K562 (cell line): ENCODE results near the gene TMEM120B. TPM values are rescaled to one million over a fixed set of nuclear protein-coding genes. Genes with fewer than 3 reads are reported as not detected.

Source experiments
- GATAD2A ChIP-seq: fragments of 450-650 bp; IDR thresholded peaks from 2 replicates; pipeline ENCODE4 v1.6.1; 2017
- MYC ChIP-seq, 2 experiments: fragments of 250-450 bp in 1 of 2; sonication (Bioruptor Pico) in 1 of 2; IDR thresholded peaks; 2 replicates each; pipeline versions ENCODE4 v1.5.1 to v1.6.1; 2012 to 2021; ENCODE audit warnings: low read depth in 2 of 2, borderline replicate concordance in 1 of 2, improper control_type of control experiment in 1 of 2, low read length in 1 of 2, mild to moderate bottlenecking in 1 of 2, moderate library complexity in 1 of 2
- ZFP30 ChIP-seq: fragments of 250-450 bp; sonication (Bioruptor Pico); IDR thresholded peaks from 2 replicates; pipeline ENCODE4 v1.8.0; 2022; ENCODE audit warnings: moderate library complexity, mild to moderate bottlenecking, inconsistent platforms, borderline replicate concordance
- ZKSCAN1 ChIP-seq: fragments of 150-350 bp; IDR thresholded peaks from 2 replicates; pipeline ENCODE4 v1.6.1; 2016; ENCODE audit warnings: low read depth, low read length
- polyA plus RNA-seq, 8 experiments: library from polyadenylated mRNA; depleted of rRNA in 4 of 8; stranded (reverse) in 5 of 8; unstranded in 3 of 8; fragments of >200 nt; fragmentation: Nextera tagmentation in 2 of 8; fragmentation: Illumina TruSeq in 1 of 8; extraction: Ambion mirVana in 2 of 8; extraction: Trizol in 1 of 8; gene quantifications; 2 replicates each; pipeline versions ENCODE4 v1.2.1 to v1.2.3, GENCODE V29; 2011 to 2014; ENCODE audit warnings: inconsistent platforms in 1 of 8, missing spikeins in 1 of 8
- total RNA-seq, 7 experiments: library from RNA; depleted of rRNA in 6 of 7; stranded (reverse); fragments of >200 nt in 6 of 7; fragmentation: Illumina TruSeq in 2 of 7; extraction: Trizol in 2 of 7; gene quantifications; 2 replicates each; pipeline versions ENCODE4 v1.2.1 to v1.2.3, GENCODE V29; 2011 to 2021; ENCODE audit warnings: low replicate concordance in 1 of 7
- TF ChIP-seq, protein P1 (sequence below): fragments of 200-600 bp; sonication (generic); IDR thresholded peaks from one replicate; pipeline ENCODE4 v1.6.1; 2012; ENCODE audit warnings: mild to moderate bottlenecking, low read depth, low read length, inconsistent platforms
- TF ChIP-seq, protein P2 (sequence below), 2 experiments: fragments of 250-450 bp in 1 of 2; fragments of 450-650 bp in 1 of 2; sonication (Bioruptor Pico) in 1 of 2; IDR thresholded peaks; 2 replicates each; pipeline versions ENCODE4 v1.6.1 to v1.8.0; 2016 to 2021; ENCODE audit warnings: mild to moderate bottlenecking in 2 of 2, moderate library complexity in 2 of 2, missing compliant biosample characterization in 1 of 2, missing genetic modification characterization in 1 of 2
- TF ChIP-seq, protein P3 (sequence below): sonication (generic); formaldehyde crosslinking; IDR thresholded peaks from 2 replicates; pipeline ENCODE4 v1.4.0; 2020; ENCODE audit warnings: mild to moderate bottlenecking, missing genetic modification reagents
- TF ChIP-seq, protein P4 (sequence below): fragments of 450-650 bp; IDR thresholded peaks from 2 replicates; pipeline ENCODE4 v1.7.1; 2018; ENCODE audit warnings: mild to moderate bottlenecking, low read depth; ENCODE audit not compliant: partially characterized antibody

The TMEM120B gene
- total and polyA plus RNA-seq, 9 of the 15 experiments (the other 6 are each of a cell fraction or from before 2014, with no cell fraction given): 1.7 to 18.6 (median 7.4) TPM

DNA sequence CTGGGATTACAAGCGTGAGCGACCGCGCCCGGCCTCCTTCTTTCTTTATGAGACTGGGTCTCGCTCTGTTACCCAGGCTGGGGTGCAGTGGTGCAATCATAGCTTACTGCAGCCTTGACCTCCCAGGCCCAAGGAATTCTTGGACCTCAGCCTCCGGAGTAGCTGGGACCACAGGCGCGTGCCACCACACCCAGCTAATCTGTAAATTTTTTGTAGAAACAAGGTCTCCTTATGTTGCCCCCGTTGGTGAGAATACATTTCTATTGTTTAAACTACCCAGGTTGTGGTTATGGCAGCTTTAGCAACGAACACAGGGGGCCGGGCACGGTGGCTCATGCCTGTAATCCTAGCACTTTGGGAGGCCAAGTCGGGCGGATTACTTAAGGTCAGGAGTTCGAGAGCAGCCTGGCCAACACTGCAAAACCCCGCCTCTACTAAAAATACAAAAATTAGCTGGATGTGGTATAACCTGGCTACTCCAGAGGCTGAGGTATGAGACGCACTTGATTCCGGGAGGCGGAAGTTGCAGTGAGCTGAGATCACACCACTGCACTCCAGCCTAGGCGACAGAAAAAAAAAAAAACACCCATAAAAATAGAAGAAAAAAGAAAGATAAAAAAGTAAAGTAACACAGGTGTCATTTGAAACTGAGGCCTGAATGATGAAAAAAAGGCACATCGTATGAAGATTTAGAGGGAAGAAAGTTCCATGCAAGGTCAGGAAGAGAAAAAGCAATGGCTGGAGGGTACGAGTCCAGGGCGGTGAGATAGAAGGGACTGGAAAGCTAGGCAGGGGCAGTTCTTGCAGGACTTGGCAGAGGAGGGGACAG lies 977 bp upstream of the TMEM120B start (continued):
- TF ChIP-seq, protein P1, sequence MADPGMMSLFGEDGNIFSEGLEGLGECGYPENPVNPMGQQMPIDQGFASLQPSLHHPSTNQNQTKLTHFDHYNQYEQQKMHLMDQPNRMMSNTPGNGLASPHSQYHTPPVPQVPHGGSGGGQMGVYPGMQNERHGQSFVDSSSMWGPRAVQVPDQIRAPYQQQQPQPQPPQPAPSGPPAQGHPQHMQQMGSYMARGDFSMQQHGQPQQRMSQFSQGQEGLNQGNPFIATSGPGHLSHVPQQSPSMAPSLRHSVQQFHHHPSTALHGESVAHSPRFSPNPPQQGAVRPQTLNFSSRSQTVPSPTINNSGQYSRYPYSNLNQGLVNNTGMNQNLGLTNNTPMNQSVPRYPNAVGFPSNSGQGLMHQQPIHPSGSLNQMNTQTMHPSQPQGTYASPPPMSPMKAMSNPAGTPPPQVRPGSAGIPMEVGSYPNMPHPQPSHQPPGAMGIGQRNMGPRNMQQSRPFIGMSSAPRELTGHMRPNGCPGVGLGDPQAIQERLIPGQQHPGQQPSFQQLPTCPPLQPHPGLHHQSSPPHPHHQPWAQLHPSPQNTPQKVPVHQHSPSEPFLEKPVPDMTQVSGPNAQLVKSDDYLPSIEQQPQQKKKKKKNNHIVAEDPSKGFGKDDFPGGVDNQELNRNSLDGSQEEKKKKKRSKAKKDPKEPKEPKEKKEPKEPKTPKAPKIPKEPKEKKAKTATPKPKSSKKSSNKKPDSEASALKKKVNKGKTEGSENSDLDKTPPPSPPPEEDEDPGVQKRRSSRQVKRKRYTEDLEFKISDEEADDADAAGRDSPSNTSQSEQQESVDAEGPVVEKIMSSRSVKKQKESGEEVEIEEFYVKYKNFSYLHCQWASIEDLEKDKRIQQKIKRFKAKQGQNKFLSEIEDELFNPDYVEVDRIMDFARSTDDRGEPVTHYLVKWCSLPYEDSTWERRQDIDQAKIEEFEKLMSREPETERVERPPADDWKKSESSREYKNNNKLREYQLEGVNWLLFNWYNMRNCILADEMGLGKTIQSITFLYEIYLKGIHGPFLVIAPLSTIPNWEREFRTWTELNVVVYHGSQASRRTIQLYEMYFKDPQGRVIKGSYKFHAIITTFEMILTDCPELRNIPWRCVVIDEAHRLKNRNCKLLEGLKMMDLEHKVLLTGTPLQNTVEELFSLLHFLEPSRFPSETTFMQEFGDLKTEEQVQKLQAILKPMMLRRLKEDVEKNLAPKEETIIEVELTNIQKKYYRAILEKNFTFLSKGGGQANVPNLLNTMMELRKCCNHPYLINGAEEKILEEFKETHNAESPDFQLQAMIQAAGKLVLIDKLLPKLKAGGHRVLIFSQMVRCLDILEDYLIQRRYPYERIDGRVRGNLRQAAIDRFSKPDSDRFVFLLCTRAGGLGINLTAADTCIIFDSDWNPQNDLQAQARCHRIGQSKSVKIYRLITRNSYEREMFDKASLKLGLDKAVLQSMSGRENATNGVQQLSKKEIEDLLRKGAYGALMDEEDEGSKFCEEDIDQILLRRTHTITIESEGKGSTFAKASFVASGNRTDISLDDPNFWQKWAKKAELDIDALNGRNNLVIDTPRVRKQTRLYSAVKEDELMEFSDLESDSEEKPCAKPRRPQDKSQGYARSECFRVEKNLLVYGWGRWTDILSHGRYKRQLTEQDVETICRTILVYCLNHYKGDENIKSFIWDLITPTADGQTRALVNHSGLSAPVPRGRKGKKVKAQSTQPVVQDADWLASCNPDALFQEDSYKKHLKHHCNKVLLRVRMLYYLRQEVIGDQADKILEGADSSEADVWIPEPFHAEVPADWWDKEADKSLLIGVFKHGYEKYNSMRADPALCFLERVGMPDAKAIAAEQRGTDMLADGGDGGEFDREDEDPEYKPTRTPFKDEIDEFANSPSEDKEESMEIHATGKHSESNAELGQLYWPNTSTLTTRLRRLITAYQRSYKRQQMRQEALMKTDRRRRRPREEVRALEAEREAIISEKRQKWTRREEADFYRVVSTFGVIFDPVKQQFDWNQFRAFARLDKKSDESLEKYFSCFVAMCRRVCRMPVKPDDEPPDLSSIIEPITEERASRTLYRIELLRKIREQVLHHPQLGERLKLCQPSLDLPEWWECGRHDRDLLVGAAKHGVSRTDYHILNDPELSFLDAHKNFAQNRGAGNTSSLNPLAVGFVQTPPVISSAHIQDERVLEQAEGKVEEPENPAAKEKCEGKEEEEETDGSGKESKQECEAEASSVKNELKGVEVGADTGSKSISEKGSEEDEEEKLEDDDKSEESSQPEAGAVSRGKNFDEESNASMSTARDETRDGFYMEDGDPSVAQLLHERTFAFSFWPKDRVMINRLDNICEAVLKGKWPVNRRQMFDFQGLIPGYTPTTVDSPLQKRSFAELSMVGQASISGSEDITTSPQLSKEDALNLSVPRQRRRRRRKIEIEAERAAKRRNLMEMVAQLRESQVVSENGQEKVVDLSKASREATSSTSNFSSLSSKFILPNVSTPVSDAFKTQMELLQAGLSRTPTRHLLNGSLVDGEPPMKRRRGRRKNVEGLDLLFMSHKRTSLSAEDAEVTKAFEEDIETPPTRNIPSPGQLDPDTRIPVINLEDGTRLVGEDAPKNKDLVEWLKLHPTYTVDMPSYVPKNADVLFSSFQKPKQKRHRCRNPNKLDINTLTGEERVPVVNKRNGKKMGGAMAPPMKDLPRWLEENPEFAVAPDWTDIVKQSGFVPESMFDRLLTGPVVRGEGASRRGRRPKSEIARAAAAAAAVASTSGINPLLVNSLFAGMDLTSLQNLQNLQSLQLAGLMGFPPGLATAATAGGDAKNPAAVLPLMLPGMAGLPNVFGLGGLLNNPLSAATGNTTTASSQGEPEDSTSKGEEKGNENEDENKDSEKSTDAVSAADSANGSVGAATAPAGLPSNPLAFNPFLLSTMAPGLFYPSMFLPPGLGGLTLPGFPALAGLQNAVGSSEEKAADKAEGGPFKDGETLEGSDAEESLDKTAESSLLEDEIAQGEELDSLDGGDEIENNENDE: no peak
- TF ChIP-seq ZFP30 (CRISPR knock-in tag): no peak
- no peak for TF ChIP-seq GATAD2A
- TF ChIP-seq, protein P2, sequence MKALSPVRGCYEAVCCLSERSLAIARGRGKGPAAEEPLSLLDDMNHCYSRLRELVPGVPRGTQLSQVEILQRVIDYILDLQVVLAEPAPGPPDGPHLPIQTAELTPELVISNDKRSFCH (CRISPR knock-in tag; IDR thresholded peaks at IDR 0.05): no peak
- TF ChIP-seq, protein P2 (tag; IDR thresholded peaks at IDR 0.05): no peak
- TF ChIP-seq, protein P3, sequence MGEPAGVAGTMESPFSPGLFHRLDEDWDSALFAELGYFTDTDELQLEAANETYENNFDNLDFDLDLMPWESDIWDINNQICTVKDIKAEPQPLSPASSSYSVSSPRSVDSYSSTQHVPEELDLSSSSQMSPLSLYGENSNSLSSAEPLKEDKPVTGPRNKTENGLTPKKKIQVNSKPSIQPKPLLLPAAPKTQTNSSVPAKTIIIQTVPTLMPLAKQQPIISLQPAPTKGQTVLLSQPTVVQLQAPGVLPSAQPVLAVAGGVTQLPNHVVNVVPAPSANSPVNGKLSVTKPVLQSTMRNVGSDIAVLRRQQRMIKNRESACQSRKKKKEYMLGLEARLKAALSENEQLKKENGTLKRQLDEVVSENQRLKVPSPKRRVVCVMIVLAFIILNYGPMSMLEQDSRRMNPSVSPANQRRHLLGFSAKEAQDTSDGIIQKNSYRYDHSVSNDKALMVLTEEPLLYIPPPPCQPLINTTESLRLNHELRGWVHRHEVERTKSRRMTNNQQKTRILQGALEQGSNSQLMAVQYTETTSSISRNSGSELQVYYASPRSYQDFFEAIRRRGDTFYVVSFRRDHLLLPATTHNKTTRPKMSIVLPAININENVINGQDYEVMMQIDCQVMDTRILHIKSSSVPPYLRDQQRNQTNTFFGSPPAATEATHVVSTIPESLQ (CRISPR knock-in tag): no peak
- no peak for TF ChIP-seq MYC (IDR thresholded peaks at IDR 0.05; ENCODE audit: low read depth, low read length)
- TF ChIP-seq MYC (CRISPR knock-in tag; IDR thresholded peaks at IDR 0.05; ENCODE audit: borderline replicate concordance, low read depth): no peak
- TF ChIP-seq, protein P4, sequence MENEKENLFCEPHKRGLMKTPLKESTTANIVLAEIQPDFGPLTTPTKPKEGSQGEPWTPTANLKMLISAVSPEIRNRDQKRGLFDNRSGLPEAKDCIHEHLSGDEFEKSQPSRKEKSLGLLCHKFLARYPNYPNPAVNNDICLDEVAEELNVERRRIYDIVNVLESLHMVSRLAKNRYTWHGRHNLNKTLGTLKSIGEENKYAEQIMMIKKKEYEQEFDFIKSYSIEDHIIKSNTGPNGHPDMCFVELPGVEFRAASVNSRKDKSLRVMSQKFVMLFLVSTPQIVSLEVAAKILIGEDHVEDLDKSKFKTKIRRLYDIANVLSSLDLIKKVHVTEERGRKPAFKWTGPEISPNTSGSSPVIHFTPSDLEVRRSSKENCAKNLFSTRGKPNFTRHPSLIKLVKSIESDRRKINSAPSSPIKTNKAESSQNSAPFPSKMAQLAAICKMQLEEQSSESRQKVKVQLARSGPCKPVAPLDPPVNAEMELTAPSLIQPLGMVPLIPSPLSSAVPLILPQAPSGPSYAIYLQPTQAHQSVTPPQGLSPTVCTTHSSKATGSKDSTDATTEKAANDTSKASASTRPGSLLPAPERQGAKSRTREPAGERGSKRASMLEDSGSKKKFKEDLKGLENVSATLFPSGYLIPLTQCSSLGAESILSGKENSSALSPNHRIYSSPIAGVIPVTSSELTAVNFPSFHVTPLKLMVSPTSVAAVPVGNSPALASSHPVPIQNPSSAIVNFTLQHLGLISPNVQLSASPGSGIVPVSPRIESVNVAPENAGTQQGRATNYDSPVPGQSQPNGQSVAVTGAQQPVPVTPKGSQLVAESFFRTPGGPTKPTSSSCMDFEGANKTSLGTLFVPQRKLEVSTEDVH: no peak
- no peak for TF ChIP-seq ZKSCAN1
